BE2C (cell line): ENCODE data around the gene PLXNB2.

ENCODE experiments used
- DNase-seq: peaks from one replicate; pipeline ENCODE4 v3.0.0-alpha.2; 2020
- H3K27me3 ChIP-seq: fragments of 250-450 bp; sonication (Bioruptor Pico); 2 replicates; pipeline ENCODE4 v1.5.1; 2020; ENCODE audit warnings: mild to moderate bottlenecking
- H3K36me3 ChIP-seq: fragments of 250-450 bp; sonication (Bioruptor Pico); 2 replicates; pipeline ENCODE4 v1.5.1; 2020; ENCODE audit warnings: mild to moderate bottlenecking
- H3K4me1 ChIP-seq: fragments of 250-450 bp; sonication (Bioruptor Pico); 2 replicates; pipeline ENCODE4 v1.5.1; 2020
- H3K4me3 ChIP-seq: 2 replicates; pipeline ENCODE4 v1.5.1; 2011; ENCODE audit warnings: low read depth, low read length
- H3K9me3 ChIP-seq: fragments of 250-450 bp; sonication (Bioruptor Pico); 2 replicates; pipeline ENCODE4 v1.5.1; 2020
- TF ChIP-seq, protein P1 (sequence below): IDR thresholded peaks from 2 replicates; pipeline ENCODE4 v1.5.1; 2012; ENCODE audit warnings: mild to moderate bottlenecking, low read depth, low read length

Gene PLXNB2

GRCh38 chr22:50289942-50290630 lies 17.4 kb downstream of the PLXNB2 start:
- no peaks in the 10 kb centered on the region for H3K27me3 ChIP-seq
- no peak for DNase-seq
- H3K4me1 ChIP-seq: peaks cover 21% of the 10 kb centered on the region
- no peaks in the 10 kb centered on the region for H3K9me3 ChIP-seq
- H3K4me3 ChIP-seq: no peak overlapping the region
- peaks cover 61% of the 10 kb centered on the region for H3K36me3 ChIP-seq
- TF ChIP-seq, protein P1, sequence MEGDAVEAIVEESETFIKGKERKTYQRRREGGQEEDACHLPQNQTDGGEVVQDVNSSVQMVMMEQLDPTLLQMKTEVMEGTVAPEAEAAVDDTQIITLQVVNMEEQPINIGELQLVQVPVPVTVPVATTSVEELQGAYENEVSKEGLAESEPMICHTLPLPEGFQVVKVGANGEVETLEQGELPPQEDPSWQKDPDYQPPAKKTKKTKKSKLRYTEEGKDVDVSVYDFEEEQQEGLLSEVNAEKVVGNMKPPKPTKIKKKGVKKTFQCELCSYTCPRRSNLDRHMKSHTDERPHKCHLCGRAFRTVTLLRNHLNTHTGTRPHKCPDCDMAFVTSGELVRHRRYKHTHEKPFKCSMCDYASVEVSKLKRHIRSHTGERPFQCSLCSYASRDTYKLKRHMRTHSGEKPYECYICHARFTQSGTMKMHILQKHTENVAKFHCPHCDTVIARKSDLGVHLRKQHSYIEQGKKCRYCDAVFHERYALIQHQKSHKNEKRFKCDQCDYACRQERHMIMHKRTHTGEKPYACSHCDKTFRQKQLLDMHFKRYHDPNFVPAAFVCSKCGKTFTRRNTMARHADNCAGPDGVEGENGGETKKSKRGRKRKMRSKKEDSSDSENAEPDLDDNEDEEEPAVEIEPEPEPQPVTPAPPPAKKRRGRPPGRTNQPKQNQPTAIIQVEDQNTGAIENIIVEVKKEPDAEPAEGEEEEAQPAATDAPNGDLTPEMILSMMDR: no peak

DNA sequence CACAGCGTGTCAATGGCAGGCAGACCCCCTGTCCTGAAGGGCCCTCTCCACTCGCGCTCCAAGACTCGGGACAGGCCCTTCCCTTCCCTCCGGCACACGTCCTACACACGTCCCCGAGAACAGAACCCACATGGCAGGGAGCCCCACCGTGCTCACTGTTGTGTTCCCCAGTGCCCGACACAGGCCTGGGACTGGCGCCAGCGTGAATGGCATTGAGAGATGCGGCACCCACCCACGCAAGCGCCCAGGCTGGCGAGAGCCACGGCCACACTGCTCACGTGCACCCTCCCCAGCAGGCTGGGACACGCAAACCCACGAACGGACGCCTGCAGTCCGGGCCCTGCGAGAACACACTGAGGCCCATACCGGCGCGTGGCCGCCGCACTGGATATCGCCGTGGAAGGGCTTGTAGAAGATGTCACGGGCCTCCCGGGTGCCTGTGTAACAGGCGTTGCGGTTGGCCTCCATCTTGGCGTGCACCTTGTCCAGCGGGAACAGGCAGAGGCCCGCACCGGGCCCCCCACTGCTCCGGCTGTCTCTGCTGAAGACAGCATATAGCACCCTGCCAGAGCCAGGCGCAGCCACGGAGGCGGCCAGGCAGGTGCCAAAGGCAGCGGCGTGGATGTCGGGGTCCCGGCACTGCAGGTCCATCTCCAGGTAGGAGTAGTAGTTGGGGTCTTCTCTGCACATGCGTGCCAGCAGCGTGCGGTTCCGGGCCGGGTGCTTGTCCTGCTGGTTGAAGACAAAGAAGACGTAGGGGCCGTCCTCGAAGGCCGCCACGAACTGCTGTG lies 18.1 kb downstream of the PLXNB2 start:
- Histone ChIP-seq H3K9me3 (no peaks in the 10 kb centered on the region), H3K36me3 (peaks cover 64% of the 10 kb centered on the region), H3K4me1 (peaks cover 16% of the 10 kb centered on the region), H3K27me3 (no peaks in the 10 kb centered on the region), H3K4me3 (no peak overlapping the region)
- DNase-seq: no peak
- TF ChIP-seq, protein P1: no peak

- H3K9me3 ChIP-seq: no peaks in the 10 kb centered on the region
- TF ChIP-seq, protein P1: no peak
- peaks cover 67% of the 10 kb centered on the region for H3K36me3 ChIP-seq
- H3K4me3 ChIP-seq: no peak overlapping the region
- no peak for DNase-seq
- no peaks in the 10 kb centered on the region; the same call in 1 of the 2 replicates for H3K4me1 ChIP-seq
- no peaks in the 10 kb centered on the region for H3K27me3 ChIP-seq
These were observed 19.7 kb downstream of the PLXNB2 start for GRCh38 chr22:50287731-50288130.

DNA sequence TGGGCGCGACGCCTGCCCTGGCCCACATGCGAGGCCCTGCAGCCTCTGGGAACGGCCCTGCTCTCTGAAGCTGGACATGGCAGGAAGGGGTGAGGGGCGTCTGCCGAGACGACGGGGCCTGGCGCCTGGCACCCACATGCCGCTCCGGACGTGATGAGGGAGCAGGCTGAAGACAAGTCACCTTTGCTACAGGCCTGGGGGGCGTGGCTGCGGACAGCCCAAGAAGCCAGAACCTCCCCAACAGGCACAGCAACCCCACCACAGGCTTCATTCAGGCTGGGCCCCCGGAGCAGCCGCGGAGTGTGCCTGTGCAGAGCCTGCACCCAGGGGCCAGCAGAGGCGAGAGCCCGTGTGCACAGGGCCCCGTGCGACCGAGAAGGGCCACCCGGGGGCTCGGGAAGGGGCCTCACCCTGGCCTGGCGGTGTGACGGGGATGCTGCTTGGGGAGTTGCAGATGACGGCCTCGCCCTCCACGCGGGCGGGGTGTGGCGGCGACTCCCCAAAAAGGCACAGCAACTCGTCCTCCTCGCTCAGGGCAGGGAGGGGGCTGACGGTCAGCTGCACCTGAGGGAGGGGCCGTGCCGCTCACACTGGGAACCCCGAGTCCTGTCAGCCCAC lies 20.6 kb downstream of the PLXNB2 start:
- H3K27me3 ChIP-seq: no peaks in the 10 kb centered on the region
- H3K36me3 ChIP-seq: peaks cover 74% of the 10 kb centered on the region
- no peaks in the 10 kb centered on the region for H3K9me3 ChIP-seq
- H3K4me1 ChIP-seq: no peaks in the 10 kb centered on the region
- H3K4me3 ChIP-seq: no peak overlapping the region
- TF ChIP-seq, protein P1: no peak
- no peak for DNase-seq

DNA sequence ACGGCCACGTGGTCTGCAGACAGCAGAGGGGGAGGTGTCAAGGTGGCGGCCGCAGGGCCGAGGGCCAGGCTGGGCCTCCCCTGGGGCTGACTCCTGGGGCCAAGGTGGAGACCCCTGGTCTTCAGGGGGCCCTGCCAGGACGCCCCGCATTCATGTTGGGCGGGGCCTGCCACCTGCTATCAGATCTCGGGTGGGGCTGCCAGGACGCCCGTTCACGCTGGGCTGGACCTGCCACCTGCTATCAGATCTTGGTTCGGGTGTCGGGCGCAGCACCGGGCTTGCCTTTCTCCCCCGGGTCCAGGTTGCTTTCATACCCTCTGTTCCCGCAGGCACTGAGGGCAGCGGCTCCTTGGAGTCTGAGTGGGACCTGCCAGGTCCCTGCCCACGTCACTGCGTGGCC lies 21.2 kb downstream of the PLXNB2 start:
- H3K36me3 ChIP-seq: peaks cover 78% of the 10 kb centered on the region
- TF ChIP-seq, protein P1: no peak
- no peaks in the 10 kb centered on the region for H3K4me1 ChIP-seq

More for the DNA sequence above, 21.2 kb downstream of the PLXNB2 start:
- no peak overlapping the region for H3K4me3 ChIP-seq
- no peaks in the 10 kb centered on the region for H3K27me3 ChIP-seq
- no peaks in the 10 kb centered on the region for H3K9me3 ChIP-seq
- DNase-seq: no peak
